HEK293 (cell line): ENCODE measurements around the gene GPR107.

Experiments used
- CTCF ChIP-seq: fragments of 450-650 bp; formaldehyde crosslinking; IDR thresholded peaks from 2 replicates; pipeline ENCODE4 v1.5.1; 2016; ENCODE audit warnings: missing biosample characterization, missing genetic modification characterization
- ZNF391 ChIP-seq: fragments of 450-650 bp; formaldehyde crosslinking; IDR thresholded peaks from 2 replicates; pipeline ENCODE4 v1.5.1; 2016; ENCODE audit warnings: low read depth, missing biosample characterization, missing genetic modification characterization, borderline replicate concordance

GRCh38 chr9:130017076-130017475, 36.6 kb upstream of the GPR107 start:
- no peak for TF ChIP-seq CTCF (tag by site-specific recombination)
- no peak for TF ChIP-seq ZNF391 (tag by site-specific recombination)
